ENCODE data around the gene INAFM1.
A peak's percentile ranks its signal among the peaks of the same experiment; 100 is the strongest.

The INAFM1 gene

DNA sequence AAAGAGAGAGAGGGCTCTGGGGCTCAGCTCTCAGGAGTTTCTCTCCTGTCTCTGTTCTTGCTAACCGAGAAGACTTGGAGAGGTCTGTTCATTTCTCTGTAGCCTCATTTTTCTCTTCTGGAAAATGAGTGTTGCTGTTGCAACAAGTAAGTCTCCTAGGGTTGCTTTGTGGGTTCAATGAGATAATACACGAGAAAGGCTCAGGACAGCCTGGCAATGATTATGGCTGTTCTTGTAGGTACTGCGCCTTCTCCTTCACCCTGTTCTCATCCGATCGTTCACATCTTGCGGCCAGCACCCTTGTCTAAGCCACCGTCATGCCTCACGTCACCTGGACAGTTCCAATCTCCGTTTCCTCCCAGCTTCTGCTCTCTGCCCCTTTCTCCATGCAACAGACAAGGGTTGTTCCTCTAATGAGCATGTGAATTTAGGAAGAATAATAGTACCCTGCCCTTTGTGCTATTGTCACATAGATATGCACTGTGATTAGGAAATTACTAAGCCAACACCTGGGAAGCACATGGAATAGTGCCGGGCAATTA, 39.1 kb downstream of the INAFM1 start:
- DNase-seq: no peak

GRCh38 chr19:47315125-47315821, 40.6 kb downstream of the INAFM1 start:
- DNase-seq: peak; percentile 47

GRCh38 chr19:47316513-47316912, 41.8 kb downstream of the INAFM1 start:
- DNase-seq: no peak

DNA sequence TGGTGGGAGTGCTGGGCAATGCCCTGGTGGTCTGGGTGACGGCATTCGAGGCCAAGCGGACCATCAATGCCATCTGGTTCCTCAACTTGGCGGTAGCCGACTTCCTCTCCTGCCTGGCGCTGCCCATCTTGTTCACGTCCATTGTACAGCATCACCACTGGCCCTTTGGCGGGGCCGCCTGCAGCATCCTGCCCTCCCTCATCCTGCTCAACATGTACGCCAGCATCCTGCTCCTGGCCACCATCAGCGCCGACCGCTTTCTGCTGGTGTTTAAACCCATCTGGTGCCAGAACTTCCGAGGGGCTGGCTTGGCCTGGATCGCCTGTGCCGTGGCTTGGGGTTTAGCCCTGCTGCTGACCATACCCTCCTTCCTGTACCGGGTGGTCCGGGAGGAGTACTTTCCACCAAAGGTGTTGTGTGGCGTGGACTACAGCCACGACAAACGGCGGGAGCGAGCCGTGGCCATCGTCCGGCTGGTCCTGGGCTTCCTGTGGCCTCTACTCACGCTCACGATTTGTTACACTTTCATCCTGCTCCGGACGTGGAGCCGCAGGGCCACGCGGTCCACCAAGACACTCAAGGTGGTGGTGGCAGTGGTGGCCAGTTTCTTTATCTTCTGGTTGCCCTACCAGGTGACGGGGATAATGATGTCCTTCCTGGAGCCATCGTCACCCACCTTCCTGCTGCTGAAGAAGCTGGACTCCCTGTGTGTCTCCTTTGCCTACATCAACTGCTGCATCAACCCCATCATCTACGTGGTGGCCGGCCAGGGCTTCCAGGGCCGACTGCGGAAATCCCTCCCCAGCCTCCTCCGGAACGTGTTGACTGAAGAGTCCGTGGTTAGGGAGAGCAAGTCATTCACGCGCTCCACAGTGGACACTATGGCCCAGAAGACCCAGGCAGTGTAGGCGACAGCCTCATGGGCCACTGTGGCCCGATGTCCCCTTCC, 45.5 kb downstream of the INAFM1 start:
- no peak for DNase-seq

DNA sequence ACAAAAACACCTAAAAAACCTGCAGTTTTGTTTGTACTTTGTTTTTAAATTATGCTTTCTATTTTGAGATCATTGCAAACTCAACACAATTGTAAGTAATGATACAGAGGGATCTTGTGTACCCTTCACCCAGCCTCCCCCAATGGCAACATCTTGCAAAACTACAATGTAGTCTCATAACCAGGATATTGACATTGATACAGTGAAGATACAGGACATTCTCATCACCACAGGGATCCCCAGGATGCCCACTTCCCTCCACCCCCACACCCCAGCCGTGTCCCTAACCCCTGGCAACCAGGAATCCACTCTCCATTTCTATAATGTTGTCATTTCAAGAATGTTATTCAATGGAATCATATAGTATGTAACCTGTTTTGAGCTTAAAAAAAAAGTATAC, 46.9 kb downstream of the INAFM1 start:
- DNase-seq: no peak

- DNase-seq: no peak
Observed at GRCh38 chr19:47322058-47322457, 47.4 kb downstream of the INAFM1 start.

DNA sequence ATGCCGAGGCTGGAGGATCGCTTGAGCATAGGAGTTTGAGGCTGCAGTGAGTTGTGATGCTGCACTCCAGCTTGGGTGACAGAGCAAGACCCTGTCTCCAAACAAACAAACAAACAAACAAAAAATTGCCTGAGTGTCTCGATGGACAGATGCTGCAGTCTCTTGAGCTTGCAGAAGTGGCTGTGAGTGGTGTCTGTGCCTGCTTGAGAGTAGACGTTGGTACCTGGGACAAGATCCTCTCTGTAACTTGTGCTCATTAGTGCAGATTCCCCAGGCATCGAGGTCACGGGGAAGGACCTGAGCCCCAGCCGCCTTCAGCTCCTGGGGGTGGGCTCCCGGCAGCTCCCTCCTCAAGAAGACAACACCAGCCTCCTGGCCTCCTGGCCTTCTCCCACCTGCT, 48.7 kb downstream of the INAFM1 start:
- DNase-seq: no peak

GRCh38 chr19:47323872-47324271, 49.2 kb downstream of the INAFM1 start:
- DNase-seq: no peak

GRCh38 chr19:47324502-47324901, 49.8 kb downstream of the INAFM1 start:
- DNase-seq: no peak
